Breast epithelium (tissue), 4 donors: ENCODE results near the gene A1BG. TPM values are rescaled to one million over a fixed set of nuclear protein-coding genes. Genes with fewer than 3 reads are reported as not detected.
A peak's percentile ranks its signal among the peaks of the same experiment; 100 is the strongest.

Experiments used
- DNase-seq, 2 donors: peaks; one replicate each; pipeline ENCODE4 v3.0.0-alpha.2; 2019; ENCODE audit warnings: low spot score in 2 of 2
- H3K27ac ChIP-seq, 2 donors: fragments of 200-600 bp; sonication (generic) in 1 of 2; one replicate each; pipeline ENCODE4 v1.5.1; 2016 to 2019; ENCODE audit warnings: mild to moderate bottlenecking in 1 of 2
- H3K27me3 ChIP-seq, 2 donors: fragments of 200-600 bp; sonication (generic) in 1 of 2; one replicate each; pipeline versions ENCODE4 v1.5.1 to v1.6.0; 2017 to 2019; ENCODE audit warnings: control low read depth in 1 of 2, mild to moderate bottlenecking in 1 of 2
- H3K36me3 ChIP-seq: fragments of 200-600 bp; one replicate; pipeline ENCODE4 v1.5.1; 2019
- H3K4me1 ChIP-seq, 2 donors: fragments of 200-600 bp; sonication (generic); one replicate each; pipeline ENCODE4 v1.5.1; 2016 to 2019; ENCODE audit warnings: control low read depth in 1 of 2
- H3K4me3 ChIP-seq, 3 donors: fragments of 200-600 bp; sonication (generic); 1 replicate in 2 of 3; 2 replicates in 1 of 3; pipeline ENCODE4 v1.5.1; 2016 to 2019; ENCODE audit warnings: mild to moderate bottlenecking in 3 of 3, moderate library complexity in 2 of 3
- H3K9me3 ChIP-seq, 2 donors: fragments of 200-600 bp; sonication (generic) in 1 of 2; one replicate each; pipeline ENCODE4 v1.5.1; 2016 to 2019; ENCODE audit warnings: control low read depth in 1 of 2
- POLR2A ChIP-seq: fragments of 450-650 bp; IDR thresholded peaks from one replicate; pipeline ENCODE4 v1.6.1; 2016; ENCODE audit warnings: antibody characterized with exemption, mild to moderate bottlenecking, moderate library complexity
- POLR2AphosphoS5 ChIP-seq, 3 donors: sonication (generic); formaldehyde crosslinking; IDR thresholded peaks; one replicate each; pipeline ENCODE4 v1.6.1; 2017; ENCODE audit warnings: antibody characterized with exemption in 3 of 3
- intact Hi-C: fragments of 100-400 bp; cut with DNase I; formaldehyde crosslinking; loops from one replicate; pipeline ENCODE4 v1.15.1; 2023; ENCODE audit warnings: low total_unique reads
- total RNA-seq, 3 donors: library from RNA; depleted of rRNA; stranded (reverse); fragments of >200 nt; gene quantifications; one replicate each; pipeline ENCODE4 v1.1.0, GENCODE V29; 2016
- TF ChIP-seq, protein P1 (sequence below), 3 donors: fragments of 450-650 bp; IDR thresholded peaks; one replicate each; pipeline ENCODE4 v1.5.1; 2016 to 2017; ENCODE audit warnings: antibody characterized with exemption in 3 of 3, mild to moderate bottlenecking in 3 of 3, moderate library complexity in 3 of 3

Gene A1BG
- total RNA-seq, 3 donors from 2014 or later: 40.6 to 42.7 (median 42.6) TPM

GRCh38 chr19:58399903-58400302 lies 46.6 kb upstream of the A1BG start:
- peak overlapping the region in 2 of 3 donors; percentile 66 to 71 for H3K4me3 ChIP-seq
- TF ChIP-seq POLR2A: no peak
- TF ChIP-seq, protein P1, sequence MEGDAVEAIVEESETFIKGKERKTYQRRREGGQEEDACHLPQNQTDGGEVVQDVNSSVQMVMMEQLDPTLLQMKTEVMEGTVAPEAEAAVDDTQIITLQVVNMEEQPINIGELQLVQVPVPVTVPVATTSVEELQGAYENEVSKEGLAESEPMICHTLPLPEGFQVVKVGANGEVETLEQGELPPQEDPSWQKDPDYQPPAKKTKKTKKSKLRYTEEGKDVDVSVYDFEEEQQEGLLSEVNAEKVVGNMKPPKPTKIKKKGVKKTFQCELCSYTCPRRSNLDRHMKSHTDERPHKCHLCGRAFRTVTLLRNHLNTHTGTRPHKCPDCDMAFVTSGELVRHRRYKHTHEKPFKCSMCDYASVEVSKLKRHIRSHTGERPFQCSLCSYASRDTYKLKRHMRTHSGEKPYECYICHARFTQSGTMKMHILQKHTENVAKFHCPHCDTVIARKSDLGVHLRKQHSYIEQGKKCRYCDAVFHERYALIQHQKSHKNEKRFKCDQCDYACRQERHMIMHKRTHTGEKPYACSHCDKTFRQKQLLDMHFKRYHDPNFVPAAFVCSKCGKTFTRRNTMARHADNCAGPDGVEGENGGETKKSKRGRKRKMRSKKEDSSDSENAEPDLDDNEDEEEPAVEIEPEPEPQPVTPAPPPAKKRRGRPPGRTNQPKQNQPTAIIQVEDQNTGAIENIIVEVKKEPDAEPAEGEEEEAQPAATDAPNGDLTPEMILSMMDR (IDR thresholded peaks at IDR 0.05): no peak
- no peak for TF ChIP-seq POLR2AphosphoS5 (IDR thresholded peaks at IDR 0.05)
- intact Hi-C loops: loop anchor here (10.0 kb wide), 1 partner anchor 1295 kb away; no protein-coding TSS in a partner anchor

GRCh38 chr19:58398545-58398944 lies 45.3 kb upstream of the A1BG start:
- Histone ChIP-seq H3K36me3 (no peaks in the 10 kb centered on the region), H3K9me3 (no peaks in the 10 kb centered on the region), H3K4me3 (no peak overlapping the region), H3K27me3 (peaks cover 0 to 14% of the 10 kb centered on the region in 2 donors), H3K27ac (no peak overlapping the region), H3K4me1 (peaks cover 9 to 13% of the 10 kb centered on the region in 2 donors)
- no peak for TF ChIP-seq POLR2AphosphoS5 (IDR thresholded peaks at IDR 0.05)
- no peak for TF ChIP-seq POLR2A
- TF ChIP-seq, protein P1 (IDR thresholded peaks at IDR 0.05): no peak
- no peak for DNase-seq
- intact Hi-C loops: no loop called here

More at GRCh38 chr19:58399903-58400302, 46.6 kb upstream of the A1BG start:
- H3K27me3 ChIP-seq: peaks cover 0 to 14% of the 10 kb centered on the region in 2 donors
- H3K4me1 ChIP-seq: peaks cover 9 to 13% of the 10 kb centered on the region in 2 donors
- no peaks in the 10 kb centered on the region for H3K9me3 ChIP-seq
- DNase-seq: peak in 1 of 2 donors; percentile 28
- no peak overlapping the region for H3K27ac ChIP-seq
- no peaks in the 10 kb centered on the region for H3K36me3 ChIP-seq

- no peak overlapping the region for H3K4me3 ChIP-seq
- H3K27ac ChIP-seq: no peak overlapping the region
- peaks cover 0 to 14% of the 10 kb centered on the region in 2 donors for H3K27me3 ChIP-seq
- H3K9me3 ChIP-seq: no peaks in the 10 kb centered on the region
- H3K4me1 ChIP-seq: peaks cover 9 to 13% of the 10 kb centered on the region in 2 donors
- H3K36me3 ChIP-seq: no peaks in the 10 kb centered on the region
- DNase-seq: no peak
- intact Hi-C loops: no loop called here
- TF ChIP-seq, protein P1 (IDR thresholded peaks at IDR 0.05): no peak
- TF ChIP-seq POLR2A: no peak
These were observed 44.8 kb upstream of the A1BG start for GRCh38 chr19:58398087-58398486.

DNA sequence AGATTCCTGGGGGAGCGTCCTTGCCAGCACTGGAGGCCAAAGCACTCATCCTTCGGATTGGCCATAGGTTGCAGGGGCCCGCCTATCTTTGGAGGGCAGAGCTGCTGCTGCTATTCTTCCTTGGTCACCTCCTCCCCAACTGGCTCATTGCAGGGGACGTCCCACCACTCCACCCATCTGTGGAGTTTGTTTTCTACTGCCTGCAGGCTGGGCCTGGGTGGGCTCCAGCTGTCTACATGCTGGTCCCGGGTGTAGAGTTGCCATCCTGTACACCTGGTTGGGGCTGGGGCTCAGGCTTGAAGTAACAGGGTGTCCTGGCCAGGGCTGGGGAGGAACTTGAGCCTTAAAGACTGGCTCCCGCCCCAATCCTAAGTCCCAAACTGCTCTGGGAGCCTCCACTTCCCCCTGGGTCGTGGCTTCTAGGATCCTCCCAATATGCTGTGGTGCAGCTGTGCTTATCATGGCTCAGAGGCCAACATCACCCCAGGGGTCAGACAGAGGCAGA lies 44.3 kb upstream of the A1BG start:
- Histone ChIP-seq H3K9me3 (no peaks in the 10 kb centered on the region), H3K4me1 (peaks cover 9 to 13% of the 10 kb centered on the region in 2 donors), H3K27ac (no peak overlapping the region), H3K36me3 (no peaks in the 10 kb centered on the region), H3K4me3 (no peak overlapping the region), H3K27me3 (peaks cover 0 to 14% of the 10 kb centered on the region in 2 donors)
- TF ChIP-seq, protein P1 (IDR thresholded peaks at IDR 0.05): no peak
- TF ChIP-seq POLR2AphosphoS5 (IDR thresholded peaks at IDR 0.05) (no peak), POLR2A (no peak)
- intact Hi-C loops: no loop called here
- DNase-seq: no peak

DNA sequence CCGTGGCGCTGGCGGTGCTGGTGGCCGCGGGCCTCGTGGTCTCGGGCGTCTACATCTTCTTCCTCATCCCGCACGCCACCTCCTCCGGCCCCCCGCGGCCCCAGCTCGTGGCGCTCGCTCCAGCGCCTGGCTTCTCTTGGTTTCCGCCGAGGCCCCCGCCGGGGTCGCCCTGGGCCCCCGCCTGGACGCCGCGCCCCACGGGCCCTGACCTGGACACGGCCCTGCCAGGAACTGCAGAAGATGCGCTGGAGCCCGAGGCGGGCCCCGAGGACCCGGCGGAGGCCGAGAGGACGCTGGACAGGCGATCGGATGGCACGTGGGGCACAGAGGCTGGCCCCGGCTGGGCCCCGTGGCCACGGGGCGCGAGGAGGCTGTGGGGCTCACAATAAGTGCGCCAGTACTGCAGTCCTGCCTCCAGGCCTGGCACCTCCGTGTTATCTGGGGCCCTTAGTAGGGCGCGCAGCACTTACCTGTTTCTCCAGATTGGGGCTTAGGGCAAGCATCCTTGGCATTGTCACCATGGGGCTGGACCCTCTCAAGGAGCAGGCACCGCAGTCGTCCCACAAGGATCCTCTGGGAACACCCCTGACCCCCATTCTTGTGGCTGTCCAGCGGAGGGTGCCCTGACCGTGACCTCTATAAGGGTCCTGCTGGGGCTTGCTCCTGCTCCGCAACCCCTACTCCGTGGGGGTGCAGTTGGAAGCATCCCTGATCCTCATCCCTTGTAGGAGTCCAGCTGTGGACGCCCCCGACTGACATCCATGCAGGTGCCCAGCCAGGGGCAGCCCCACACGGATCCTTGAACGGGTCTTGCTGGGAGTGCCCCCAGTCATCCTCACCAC lies 43.6 kb upstream of the A1BG start:
- H3K9me3 ChIP-seq: no peaks in the 10 kb centered on the region

More for the DNA sequence above, 43.6 kb upstream of the A1BG start:
- DNase-seq: no peak
- Histone ChIP-seq H3K27me3 (peaks cover 0 to 14% of the 10 kb centered on the region in 2 donors), H3K4me3 (peak overlapping the region in 2 of 3 donors; percentile 44 to 66), H3K27ac (no peak overlapping the region), H3K4me1 (peaks cover 5 to 9% of the 10 kb centered on the region in 2 donors), H3K36me3 (no peaks in the 10 kb centered on the region)
- intact Hi-C loops: no loop called here
- TF ChIP-seq POLR2A (no peak), POLR2AphosphoS5 (IDR thresholded peaks at IDR 0.05) (no peak)
- TF ChIP-seq, protein P1 (IDR thresholded peaks at IDR 0.05): no peak
